Activated CD8-positive, alpha-beta T cell treated with anti-CD3 and anti-CD28 coated beads, Interleukin-2, amount 10 ng/mL, durations not matched to agents 7 days and 5 days (primary cell): ENCODE measurements around the gene CA11. TPM values are rescaled to one million over a fixed set of nuclear protein-coding genes. Genes with fewer than 3 reads are reported as not detected.

Experiments used
- ATAC-seq: fragments of 150-1000 bp; cut with Tn5 transposase; one replicate; pipeline ENCODE4 v1.10.0; 2021; ENCODE audit warnings: moderate library complexity
- CTCF ChIA-PET: fragments of 350-600 bp; sonication (Branson Sonifier 250); formaldehyde crosslinking; loops from one replicate; lab custom pipeline; 2021; ENCODE audit warnings: antibody characterized with exemption; lab: Charles Lee
- POLR2A ChIA-PET: fragments of 350-600 bp; sonication (Branson Sonifier 250); formaldehyde crosslinking; loops from one replicate; lab custom pipeline; 2021; ENCODE audit warnings: antibody characterized with exemption; lab: Charles Lee
- DNase-seq: peaks from one replicate; pipeline ENCODE4 v3.0.0-alpha.2; 2020
- H3K27ac Mint-ChIP-seq: one replicate; pipeline ENCODE4 v1.8.0; 2021; ENCODE audit warnings: mild to moderate bottlenecking, mixed read lengths
- H3K27me3 Mint-ChIP-seq: one replicate; pipeline ENCODE4 v1.8.0; 2021; ENCODE audit warnings: low read depth, mixed read lengths
- H3K36me3 Mint-ChIP-seq: one replicate; pipeline ENCODE4 v1.8.0; 2021; ENCODE audit warnings: low read depth, mixed read lengths
- H3K4me1 Mint-ChIP-seq: one replicate; pipeline ENCODE4 v1.8.0; 2021; ENCODE audit warnings: low read depth, mixed read lengths
- H3K4me3 Mint-ChIP-seq: one replicate; pipeline ENCODE4 v1.8.0; 2021; ENCODE audit warnings: mild to moderate bottlenecking, mixed read lengths
- H3K9me3 Mint-ChIP-seq: one replicate; pipeline ENCODE4 v1.8.0; 2022; ENCODE audit warnings: mixed read lengths; ENCODE audit not compliant: insufficient read depth
- total RNA-seq, 2 experiments: library from RNA; stranded (reverse); gene quantifications; one replicate each; pipeline ENCODE4 v1.2.3, GENCODE V29; 2021

Gene CA11
- total RNA-seq, 2 experiments from 2014 or later, result 5.2 to 6.3 TPM

DNA sequence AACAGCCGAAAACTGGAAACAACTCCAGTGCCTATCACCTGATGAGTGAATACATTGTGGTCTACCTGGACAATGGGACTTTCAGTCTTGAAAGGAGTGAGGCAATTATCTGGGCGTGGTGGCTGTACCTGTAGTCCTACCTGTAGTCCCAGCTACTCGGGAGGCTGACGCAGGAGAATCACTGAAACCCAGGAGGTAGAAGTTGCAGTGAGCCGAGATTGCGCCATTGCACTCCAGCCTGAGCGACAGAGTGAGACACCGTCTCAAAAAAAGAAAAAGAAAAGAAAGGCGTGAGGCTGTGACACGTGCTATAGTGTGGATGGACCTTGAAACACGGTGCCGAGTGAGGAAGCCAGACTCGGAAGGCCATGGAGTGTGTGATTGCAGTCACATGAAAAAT lies 30.9 kb upstream of the CA11 start:
- no peaks in the 10 kb centered on the region for H3K9me3 Mint-ChIP-seq
- POLR2A ChIA-PET, result no interaction called here
- H3K4me3 Mint-ChIP-seq, result no peak overlapping the region
- DNase-seq (no peak), ATAC-seq (no peak)
- H3K4me1 Mint-ChIP-seq, result peaks cover 8% of the 10 kb centered on the region
- no peaks in the 10 kb centered on the region for H3K27me3 Mint-ChIP-seq
- CTCF ChIA-PET, result interaction anchor here (1.1 to 1.3 kb wide), 2 partner anchors 10 to 12 kb away, joined by 3 read pairs; no protein-coding TSS in a partner anchor
- no peaks in the 10 kb centered on the region for H3K36me3 Mint-ChIP-seq
- H3K27ac Mint-ChIP-seq, result no peak overlapping the region

DNA sequence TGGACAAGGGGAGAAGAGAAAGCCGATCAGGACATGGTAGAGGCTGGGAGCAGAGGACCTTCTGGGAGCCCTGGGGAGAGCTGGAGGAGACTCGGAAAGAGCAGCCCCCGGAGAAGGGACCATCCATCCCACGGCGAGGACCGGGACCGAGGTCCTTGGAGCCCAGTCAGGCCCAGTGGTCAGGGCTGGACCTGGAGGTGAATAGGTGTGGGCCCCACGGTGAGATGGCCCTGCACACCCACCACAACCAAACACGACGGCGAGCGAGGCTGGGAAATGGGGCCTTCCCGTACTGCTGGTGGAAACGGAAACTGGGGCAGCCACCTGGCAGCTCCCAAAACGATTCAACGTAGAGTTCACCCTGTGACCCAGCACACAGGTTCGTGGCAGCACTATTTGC lies 30.5 kb upstream of the CA11 start:
- H3K4me3 Mint-ChIP-seq, result no peak overlapping the region
- H3K27ac Mint-ChIP-seq, result no peak overlapping the region
- DNase-seq, result no peak
- no peak for ATAC-seq
- ChIA-PET POLR2A (no interaction called here), CTCF (interaction anchor here (1.1 kb wide), 1 partner anchor 12 kb away, joined by 3 read pairs; no protein-coding TSS in a partner anchor)
- H3K36me3 Mint-ChIP-seq, result no peaks in the 10 kb centered on the region
- H3K27me3 Mint-ChIP-seq, result no peaks in the 10 kb centered on the region
- peaks cover 8% of the 10 kb centered on the region for H3K4me1 Mint-ChIP-seq
- no peaks in the 10 kb centered on the region for H3K9me3 Mint-ChIP-seq

DNA sequence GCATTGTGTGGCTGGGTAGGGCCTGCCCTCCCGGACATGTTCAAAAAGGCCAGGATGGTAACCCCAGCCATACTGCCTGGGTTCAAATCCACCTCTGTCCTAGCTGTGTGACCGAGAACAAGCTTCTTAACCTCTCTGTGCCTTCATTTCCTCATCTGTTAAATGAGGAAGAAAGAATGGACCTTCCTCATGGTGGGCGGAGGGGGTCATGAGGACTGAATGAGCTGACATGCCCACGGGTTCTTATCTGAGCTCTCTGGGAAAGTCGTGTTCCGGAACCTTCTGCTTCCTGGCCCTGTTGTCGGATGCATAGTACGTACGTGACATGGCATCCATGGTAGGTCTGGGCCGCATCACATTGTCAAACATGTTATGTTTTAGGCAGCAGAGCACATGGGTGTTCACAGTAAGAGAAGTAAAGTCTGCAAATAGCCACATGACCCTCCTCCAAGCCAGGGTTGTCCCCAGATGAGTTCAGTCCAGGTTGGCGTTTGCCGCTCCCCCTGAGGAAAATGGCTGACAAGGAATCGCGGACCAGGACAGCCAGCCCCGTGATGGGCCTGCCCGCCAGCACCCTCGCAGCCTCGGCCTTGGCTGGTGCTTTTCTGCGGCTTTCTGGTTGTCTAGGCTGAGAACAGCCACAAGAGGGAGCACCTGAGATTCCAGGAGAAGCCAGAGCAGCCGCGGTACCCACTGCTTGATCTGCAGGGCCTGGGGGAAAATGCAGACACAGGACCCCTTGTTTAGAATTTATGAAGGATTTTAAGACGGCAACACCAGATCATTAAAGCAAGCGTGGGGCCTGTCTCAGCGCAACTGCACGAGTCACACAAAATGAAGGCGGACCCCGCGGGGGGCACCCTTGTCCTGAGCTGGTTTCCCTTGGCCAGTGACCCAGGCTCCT lies 29.2 kb upstream of the CA11 start:
- DNase-seq (peak; percentile 84), ATAC-seq (peak; percentile 94)
- Mint-ChIP-seq H3K27me3 (no peaks in the 10 kb centered on the region), H3K4me3 (no peak overlapping the region), H3K9me3 (no peaks in the 10 kb centered on the region), H3K27ac (no peak overlapping the region), H3K36me3 (no peaks in the 10 kb centered on the region), H3K4me1 (peaks cover 6% of the 10 kb centered on the region)
- POLR2A ChIA-PET, result interaction anchor here (0.5 kb wide), 1 partner anchor 31 kb away, joined by 3 read pairs; no protein-coding TSS in a partner anchor
- CTCF ChIA-PET, result interaction anchor here (0.6 to 2.9 kb wide), 19 partner anchors 9 to 186 kb away, joined by 3 to 36 read pairs (median 3); partner anchors contain the start of genes CA11, RPL18 and SPHK2

DNA sequence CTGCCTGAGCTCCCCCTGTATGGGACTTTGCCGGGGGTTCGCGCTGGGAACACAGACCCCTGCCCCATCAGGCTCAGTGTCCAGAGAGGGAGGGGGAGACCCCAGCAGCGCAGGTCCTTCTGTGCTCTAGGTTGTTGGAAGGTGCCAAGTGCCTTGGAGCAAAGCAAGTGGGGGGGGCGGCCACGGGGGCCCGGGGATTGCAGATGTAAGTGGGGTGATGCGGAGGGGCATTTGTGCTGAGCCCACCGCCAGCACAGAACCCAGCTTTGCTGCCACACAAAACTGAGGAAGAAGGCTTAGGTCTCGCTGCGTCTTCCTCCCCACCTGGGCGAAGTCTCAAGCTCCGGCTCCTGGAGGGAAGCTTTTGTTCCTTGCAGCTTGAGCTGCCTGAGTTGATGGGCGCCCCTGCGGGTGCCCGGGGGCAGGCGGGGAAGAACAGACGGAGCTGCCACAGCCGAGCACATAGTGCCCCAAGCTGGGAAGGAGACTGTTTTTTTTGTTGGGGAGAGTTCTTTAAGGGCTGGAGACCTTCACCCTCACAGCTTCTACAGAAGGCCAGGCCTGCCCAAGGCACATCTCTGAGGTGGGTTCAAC lies 28.3 kb upstream of the CA11 start:
- no peak overlapping the region for H3K4me3 Mint-ChIP-seq
- H3K27ac Mint-ChIP-seq, result no peak overlapping the region
- ChIA-PET POLR2A (no interaction called here), CTCF (interaction anchor here (0.6 to 2.9 kb wide), 16 partner anchors 10 to 185 kb away, joined by 3 to 36 read pairs (median 3); partner anchors contain the start of gene CA11)
- DNase-seq (no peak), ATAC-seq (no peak)
- no peaks in the 10 kb centered on the region for H3K36me3 Mint-ChIP-seq
- peaks cover 6% of the 10 kb centered on the region for H3K4me1 Mint-ChIP-seq
- H3K9me3 Mint-ChIP-seq, result no peaks in the 10 kb centered on the region
- H3K27me3 Mint-ChIP-seq, result peaks cover 2% of the 10 kb centered on the region

DNA sequence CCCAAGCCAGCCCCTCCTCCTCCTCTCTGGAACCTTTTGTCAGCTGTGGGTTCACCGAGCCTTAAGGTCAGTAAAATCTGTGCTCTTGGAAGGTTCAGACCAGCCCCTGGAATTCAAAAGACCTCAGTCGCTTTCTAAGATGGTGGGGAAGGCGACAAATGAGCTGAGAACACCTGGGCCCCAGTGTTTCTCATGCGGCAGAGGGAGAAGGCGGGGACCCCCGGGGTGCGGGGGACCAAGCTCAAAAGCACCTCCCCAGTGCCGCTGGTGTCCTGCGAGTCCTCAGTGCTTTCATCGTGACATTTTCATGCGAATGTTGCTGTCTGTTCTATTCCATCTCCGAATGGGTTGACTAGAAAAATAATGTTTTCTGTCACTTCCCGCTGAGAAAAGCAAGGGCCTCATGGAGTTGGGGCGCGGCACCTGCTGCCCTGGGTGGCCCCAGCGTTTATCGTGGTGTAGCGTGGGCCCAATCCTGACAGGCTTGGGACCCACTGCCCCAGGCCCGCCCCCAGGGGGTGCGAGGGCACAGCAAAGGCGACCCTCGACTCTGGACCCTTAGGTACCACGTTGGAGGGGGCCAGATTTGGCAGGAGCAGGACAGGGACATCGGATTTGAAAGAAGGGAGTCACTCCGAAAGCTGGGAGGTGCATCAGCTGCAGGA lies 27.6 kb upstream of the CA11 start:
- Mint-ChIP-seq H3K9me3 (no peaks in the 10 kb centered on the region), H3K27me3 (peaks cover 2% of the 10 kb centered on the region), H3K4me3 (no peak overlapping the region), H3K27ac (no peak overlapping the region), H3K4me1 (peaks cover 6% of the 10 kb centered on the region), H3K36me3 (no peaks in the 10 kb centered on the region)
- DNase-seq (no peak), ATAC-seq (no peak)
- ChIA-PET POLR2A (no interaction called here), CTCF (interaction anchor here (1.1 to 2.9 kb wide), 4 partner anchors 14 to 71 kb away, joined by 3 to 36 read pairs (median 9); partner anchors contain the start of gene CA11)

DNA sequence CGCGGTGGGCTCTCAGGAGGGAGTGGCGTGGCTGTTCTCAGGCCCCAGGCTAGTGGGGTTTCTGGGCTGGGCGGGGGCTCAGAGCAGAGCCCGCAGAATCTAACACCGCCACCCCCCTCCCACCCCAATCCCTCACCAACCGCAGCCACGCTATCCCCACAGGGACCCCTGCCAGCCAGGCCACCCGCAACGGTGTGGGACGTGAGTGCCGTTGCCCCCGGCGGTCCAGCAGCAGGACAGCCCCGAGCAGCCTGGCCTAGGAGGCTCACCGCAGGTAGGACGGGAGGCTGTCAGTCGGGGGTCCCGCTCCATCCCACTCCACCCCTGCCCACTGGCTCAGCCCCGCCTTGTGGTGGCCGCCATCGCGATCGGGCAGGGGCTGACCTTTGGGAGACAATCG lies 27.0 kb upstream of the CA11 start, which contains the start of gene NTN5:
Gene NTN5, minus strand, starts transcription at position 24 of the 400 bp plus-strand sequence. CDS start 2,031 bp downstream, outside the sequence.
- Mint-ChIP-seq H3K36me3 (no peaks in the 10 kb centered on the region), H3K4me3 (no peak within 1 kb of the TSS), H3K27ac (no peak within 1 kb of the TSS), H3K4me1 (peaks cover 6% of the 10 kb centered on the region), H3K9me3 (no peaks in the 10 kb centered on the region), H3K27me3 (peaks cover 2% of the 10 kb centered on the region)
- POLR2A ChIA-PET, result no interaction called here
- ATAC-seq (no peak), DNase-seq (no peak)
- CTCF ChIA-PET, result no interaction called here

DNA sequence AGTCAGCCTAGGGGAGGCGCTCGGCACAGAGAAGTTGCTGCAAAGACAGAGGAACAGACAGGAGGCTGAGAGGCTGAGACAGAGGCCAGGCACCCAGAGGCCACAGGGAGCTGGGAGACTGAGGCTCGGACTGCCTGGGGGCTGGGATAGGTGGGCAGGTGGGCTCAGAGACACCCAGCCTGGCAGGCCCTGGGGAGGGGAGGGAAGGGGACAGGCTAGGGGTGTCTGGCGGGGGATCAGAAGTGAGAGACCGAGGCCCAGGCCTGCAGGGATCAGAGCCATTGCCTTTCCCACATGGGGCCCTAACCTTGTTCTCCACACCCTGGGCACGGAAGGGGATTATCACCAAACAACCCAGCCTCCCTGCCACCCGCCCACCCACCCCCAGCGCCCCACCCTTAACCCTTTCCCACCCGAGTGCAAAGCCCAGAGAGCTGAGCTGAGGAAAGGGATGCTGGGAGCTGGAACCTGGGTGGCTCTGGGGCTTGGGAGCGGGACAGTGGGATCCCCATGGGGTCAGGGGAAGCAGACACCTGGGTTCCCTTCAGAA lies 25.5 kb upstream of the CA11 start:
- no peak overlapping the region for H3K4me3 Mint-ChIP-seq
- H3K9me3 Mint-ChIP-seq, result no peaks in the 10 kb centered on the region
- no peak overlapping the region for H3K27ac Mint-ChIP-seq
- H3K4me1 Mint-ChIP-seq, result peaks cover 6% of the 10 kb centered on the region
- ChIA-PET CTCF (no interaction called here), POLR2A (no interaction called here)
- ATAC-seq (no peak), DNase-seq (no peak)
- no peaks in the 10 kb centered on the region for H3K36me3 Mint-ChIP-seq
- H3K27me3 Mint-ChIP-seq, result peaks cover 2% of the 10 kb centered on the region

DNA sequence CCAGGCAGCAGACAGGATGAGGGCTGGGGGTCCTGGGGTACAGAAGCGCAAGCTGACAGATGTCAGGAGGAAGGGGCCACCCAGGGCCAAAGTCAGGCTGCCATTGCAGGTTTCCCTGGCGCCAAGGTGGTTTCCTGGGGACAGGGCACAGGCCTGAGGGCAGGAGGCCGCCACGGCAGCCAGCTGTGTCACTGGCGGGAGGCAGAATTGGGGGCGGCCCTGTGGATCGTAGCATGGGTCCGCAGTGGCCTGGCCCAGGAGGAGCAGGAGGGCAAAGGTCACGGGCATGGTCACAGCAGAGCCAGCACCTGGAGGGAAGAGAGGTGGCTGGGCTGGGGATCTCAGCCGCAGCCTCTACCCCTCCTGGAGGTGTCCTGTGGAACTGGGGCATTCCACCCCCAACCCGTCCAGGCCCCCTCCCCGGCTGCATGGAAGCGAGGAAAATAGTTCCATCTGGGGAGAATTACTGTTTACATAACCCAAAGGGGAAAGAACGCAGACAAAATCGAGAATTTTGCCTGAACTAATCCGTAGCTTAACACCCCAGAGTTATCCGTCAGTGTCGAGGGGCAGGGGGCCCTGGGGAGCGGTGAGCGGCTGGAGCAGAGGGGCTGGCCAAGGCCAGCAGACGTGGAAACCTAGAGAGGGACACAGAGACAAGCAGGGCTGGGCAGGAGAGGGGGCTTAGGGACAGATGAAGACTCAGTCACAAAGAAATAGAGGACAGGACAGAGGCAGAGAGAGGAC lies 24.9 kb upstream of the CA11 start:
- H3K4me3 Mint-ChIP-seq, result no peak overlapping the region
- POLR2A ChIA-PET, result no interaction called here
- DNase-seq (no peak), ATAC-seq (no peak)
- peaks cover 6% of the 10 kb centered on the region for H3K4me1 Mint-ChIP-seq
- CTCF ChIA-PET, result no interaction called here
- H3K27ac Mint-ChIP-seq, result no peak overlapping the region
- peaks cover 2% of the 10 kb centered on the region for H3K27me3 Mint-ChIP-seq
- H3K36me3 Mint-ChIP-seq, result no peaks in the 10 kb centered on the region
- H3K9me3 Mint-ChIP-seq, result no peaks in the 10 kb centered on the region

DNA sequence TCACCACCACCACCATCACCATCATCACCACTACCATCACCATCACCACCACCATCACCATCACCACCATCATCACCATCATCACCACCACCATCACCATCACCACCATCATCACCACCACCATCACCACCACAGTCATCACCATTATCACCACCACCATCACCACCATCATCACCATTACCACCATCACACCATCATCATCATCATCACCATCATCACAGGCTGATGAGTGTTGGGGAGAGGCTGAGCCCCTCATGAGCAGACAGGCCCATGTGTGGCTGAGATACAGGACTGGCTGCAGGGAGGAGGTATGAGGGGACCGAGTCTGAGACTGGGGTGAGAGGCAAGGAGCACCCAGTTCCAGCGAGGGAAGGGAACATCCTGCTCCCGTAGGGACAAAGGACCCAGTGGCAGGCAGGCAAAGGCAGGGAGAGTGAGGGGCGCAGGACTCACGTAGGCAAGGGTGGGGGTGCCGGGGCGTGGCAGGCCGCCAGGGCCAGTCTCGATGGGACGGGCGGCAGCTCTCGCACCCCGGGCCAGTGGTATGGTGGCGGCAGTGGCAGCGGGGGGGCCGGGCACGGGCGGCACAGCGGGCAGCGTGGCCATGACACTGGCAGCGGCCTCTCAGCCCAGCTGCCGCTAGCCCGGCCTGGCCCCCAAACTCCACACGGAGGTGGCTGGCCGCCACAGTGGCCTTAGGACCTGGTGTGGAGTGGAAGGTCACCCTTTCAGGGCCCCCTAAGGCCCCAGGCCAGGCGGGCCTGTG lies 24.1 kb upstream of the CA11 start:
- H3K4me3 Mint-ChIP-seq, result no peak overlapping the region
- H3K27me3 Mint-ChIP-seq, result peaks cover 2% of the 10 kb centered on the region
- ATAC-seq (no peak), DNase-seq (no peak)
- ChIA-PET POLR2A (no interaction called here), CTCF (no interaction called here)
- no peaks in the 10 kb centered on the region for H3K9me3 Mint-ChIP-seq
- no peaks in the 10 kb centered on the region for H3K36me3 Mint-ChIP-seq
- peak overlapping the region; percentile 83 for H3K27ac Mint-ChIP-seq
- H3K4me1 Mint-ChIP-seq, result peaks cover 1% of the 10 kb centered on the region

DNA sequence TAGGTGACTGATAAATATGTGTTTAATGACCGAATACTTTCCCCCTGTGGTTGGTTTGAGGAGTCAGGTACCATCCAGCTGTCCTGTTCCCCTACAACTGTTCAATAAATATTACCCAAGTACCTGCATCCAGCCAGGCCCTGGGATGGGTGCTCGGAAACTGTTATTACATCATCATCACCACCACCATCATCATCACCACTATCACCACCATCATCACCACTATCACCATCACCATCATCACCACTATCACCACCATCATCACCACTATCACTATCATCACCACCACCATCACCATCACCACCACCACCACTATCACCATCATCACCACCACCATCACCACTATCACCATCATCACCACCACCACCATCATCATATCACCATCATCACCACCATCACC lies 22.8 kb upstream of the CA11 start:
- H3K4me1 Mint-ChIP-seq, result no peaks in the 10 kb centered on the region
- H3K9me3 Mint-ChIP-seq, result no peaks in the 10 kb centered on the region
- no peaks in the 10 kb centered on the region for H3K36me3 Mint-ChIP-seq
- ChIA-PET CTCF (no interaction called here), POLR2A (no interaction called here)
- peaks cover 2% of the 10 kb centered on the region for H3K27me3 Mint-ChIP-seq
- DNase-seq (no peak), ATAC-seq (no peak)
- H3K27ac Mint-ChIP-seq, result no peak overlapping the region
- no peak overlapping the region for H3K4me3 Mint-ChIP-seq
